Left lung (tissue), 10 donors: ENCODE data around the gene PRKG1. TPM values are rescaled to one million over a fixed set of nuclear protein-coding genes. Genes with fewer than 3 reads are reported as not detected.

Experiments
- ATAC-seq: fragments of 200-7000 bp; cut with Tn5 transposase; one replicate; pipeline ENCODE4 v1.9.1; 2020; ENCODE audit warnings: moderate library complexity
- DNase-seq, 4 donors: peaks; one replicate each; pipeline ENCODE4 v3.0.0-alpha.2; 2013 to 2020
- H3K27ac ChIP-seq, 2 donors: fragments of 200-600 bp; sonication (generic) in 1 of 2; one replicate each; pipeline versions ENCODE4 v1.5.0 to v1.8.0; 2020 to 2021
- H3K27me3 ChIP-seq, 2 donors: fragments of 200-600 bp; sonication (generic) in 1 of 2; one replicate each; pipeline versions ENCODE4 v1.5.0 to v1.8.0; 2020 to 2021
- H3K36me3 ChIP-seq, 2 donors: fragments of 200-600 bp; sonication (generic) in 1 of 2; one replicate each; pipeline versions ENCODE4 v1.5.0 to v1.8.0; 2020 to 2021
- H3K4me1 ChIP-seq, 2 donors: fragments of 200-600 bp; one replicate each; pipeline ENCODE4 v1.8.0; 2021
- H3K4me3 ChIP-seq, 2 donors: fragments of 200-600 bp; sonication (generic) in 1 of 2; one replicate each; pipeline versions ENCODE4 v1.5.0 to v1.8.0; 2020 to 2021; ENCODE audit warnings: mild to moderate bottlenecking in 1 of 2
- H3K9me3 ChIP-seq, 2 donors: fragments of 200-600 bp; sonication (generic) in 1 of 2; one replicate each; pipeline versions ENCODE4 v1.5.0 to v1.8.0; 2020 to 2021
- intact Hi-C, 2 donors: fragments of 100-400 bp; cut with DNase I; formaldehyde crosslinking; loops; one replicate each; pipeline versions ENCODE4 v1.11.2 to v1.14.2; 2022
- polyA plus RNA-seq, 6 donors: library from polyadenylated mRNA; unstranded; fragments of 120-200 nt; gene quantifications; one replicate each; pipeline ENCODE4 v1.2.1, GENCODE V29; 2013; ENCODE audit not compliant: insufficient read length in 6 of 6
- total RNA-seq, 2 donors: library from RNA; stranded (reverse); fragmentation: NEBNext Ultra II Directional; extraction: Animal tissue kit (Norgen Biotek cat#: 25700); gene quantifications; one replicate each; pipeline ENCODE4 v1.2.1, GENCODE V29; 2021
- TF ChIP-seq, protein P1 (sequence below), 2 donors: fragments of 200-600 bp; sonication (generic) in 1 of 2; IDR thresholded peaks; one replicate each; pipeline versions ENCODE4 v1.5.0 to v1.8.0; 2021; ENCODE audit warnings: antibody characterized with exemption in 2 of 2
- donor health status: DM: no; HTN: yes; CAD: no.
- donor health status: DM: no; HTN: no; CAD: no.

Gene PRKG1
- total and polyA plus RNA-seq, 8 donors: 15.6 to 29.0 (median 17.8) TPM

DNA sequence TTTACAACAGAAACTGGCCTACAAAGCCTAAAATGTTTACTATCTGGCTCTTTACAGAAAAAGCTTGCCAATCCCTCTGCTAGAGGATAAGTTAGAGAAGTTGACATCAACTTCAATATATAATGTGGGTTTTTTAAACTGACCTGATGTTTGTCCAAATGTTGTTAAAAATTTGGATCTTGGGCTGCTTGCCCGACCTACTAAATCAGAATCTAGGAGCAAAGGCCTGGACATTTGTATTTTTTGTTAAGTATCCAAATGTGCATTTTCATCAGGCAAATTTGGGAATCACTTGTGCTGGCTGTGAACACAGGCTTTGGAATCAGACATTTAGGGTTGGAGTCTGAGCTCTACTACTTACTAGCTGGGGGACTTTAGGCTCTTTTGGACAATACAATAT is 877.8 kb downstream of the PRKG1 start:
- DNase-seq: peak in 2 of 4 donors; percentile 57 to 66
- intact Hi-C loops: no loop called here
- Histone ChIP-seq H3K36me3 (no peaks in the 10 kb centered on the region), H3K27me3 (no peaks in the 10 kb centered on the region), H3K4me3 (no peak overlapping the region), H3K4me1 (no peaks in the 10 kb centered on the region), H3K27ac (peak overlapping the region in 1 of 2 donors; percentile 10), H3K9me3 (no peaks in the 10 kb centered on the region)
- no peak for ATAC-seq
- TF ChIP-seq, protein P1, sequence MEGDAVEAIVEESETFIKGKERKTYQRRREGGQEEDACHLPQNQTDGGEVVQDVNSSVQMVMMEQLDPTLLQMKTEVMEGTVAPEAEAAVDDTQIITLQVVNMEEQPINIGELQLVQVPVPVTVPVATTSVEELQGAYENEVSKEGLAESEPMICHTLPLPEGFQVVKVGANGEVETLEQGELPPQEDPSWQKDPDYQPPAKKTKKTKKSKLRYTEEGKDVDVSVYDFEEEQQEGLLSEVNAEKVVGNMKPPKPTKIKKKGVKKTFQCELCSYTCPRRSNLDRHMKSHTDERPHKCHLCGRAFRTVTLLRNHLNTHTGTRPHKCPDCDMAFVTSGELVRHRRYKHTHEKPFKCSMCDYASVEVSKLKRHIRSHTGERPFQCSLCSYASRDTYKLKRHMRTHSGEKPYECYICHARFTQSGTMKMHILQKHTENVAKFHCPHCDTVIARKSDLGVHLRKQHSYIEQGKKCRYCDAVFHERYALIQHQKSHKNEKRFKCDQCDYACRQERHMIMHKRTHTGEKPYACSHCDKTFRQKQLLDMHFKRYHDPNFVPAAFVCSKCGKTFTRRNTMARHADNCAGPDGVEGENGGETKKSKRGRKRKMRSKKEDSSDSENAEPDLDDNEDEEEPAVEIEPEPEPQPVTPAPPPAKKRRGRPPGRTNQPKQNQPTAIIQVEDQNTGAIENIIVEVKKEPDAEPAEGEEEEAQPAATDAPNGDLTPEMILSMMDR (IDR thresholded peaks at IDR 0.05): no peak

DNA sequence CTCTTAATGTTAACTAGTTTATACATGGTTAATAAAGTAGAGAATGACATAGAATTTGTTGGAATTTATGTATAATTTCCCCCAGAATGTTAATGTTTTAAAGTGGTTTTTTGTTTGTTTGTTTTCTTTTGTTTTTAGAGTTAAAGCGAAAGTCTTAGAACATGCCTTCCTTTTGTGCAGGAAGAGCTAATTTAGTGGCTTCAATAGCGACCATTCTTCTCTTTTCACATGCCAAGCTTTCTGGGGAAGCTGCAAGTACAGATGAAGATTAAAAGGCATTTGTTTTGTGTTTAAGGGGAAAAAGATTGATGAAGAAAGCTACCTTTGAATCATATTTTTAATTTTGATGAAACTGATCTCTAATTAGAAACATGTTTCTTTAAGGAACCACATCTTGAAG is 881.4 kb downstream of the PRKG1 start:
- H3K36me3 ChIP-seq: no peaks in the 10 kb centered on the region
- H3K27me3 ChIP-seq: no peaks in the 10 kb centered on the region
- intact Hi-C loops: no loop called here
- no peaks in the 10 kb centered on the region for H3K9me3 ChIP-seq
- no peak for ATAC-seq
- DNase-seq: no peak
- TF ChIP-seq, protein P1 (IDR thresholded peaks at IDR 0.05): no peak
- H3K4me1 ChIP-seq: no peaks in the 10 kb centered on the region
- H3K27ac ChIP-seq: no peak overlapping the region
- no peak overlapping the region for H3K4me3 ChIP-seq

DNA sequence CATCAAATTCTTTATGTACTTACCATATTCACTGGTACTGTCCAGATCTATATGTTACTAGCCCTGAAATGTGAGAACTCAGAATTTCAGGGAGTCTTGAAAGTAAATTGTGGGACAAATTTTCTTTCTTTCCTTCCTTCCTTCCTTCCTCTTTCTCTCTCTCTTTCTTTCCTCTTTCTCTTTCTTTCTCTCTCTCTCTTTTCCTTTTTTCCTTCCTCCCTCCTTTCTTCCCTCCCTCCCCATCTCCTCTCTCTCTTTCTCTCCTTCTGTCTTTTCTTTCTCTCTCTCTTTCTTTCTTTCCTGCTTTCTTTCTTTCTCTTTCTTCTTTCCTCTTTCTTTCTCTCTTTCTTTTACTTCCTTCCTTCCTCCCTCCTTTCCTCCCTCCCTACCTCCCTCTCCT is 882.5 kb downstream of the PRKG1 start:
- no peak overlapping the region for H3K27ac ChIP-seq
- no peak overlapping the region for H3K4me3 ChIP-seq
- no peaks in the 10 kb centered on the region for H3K4me1 ChIP-seq
- no peaks in the 10 kb centered on the region for H3K27me3 ChIP-seq
- TF ChIP-seq, protein P1 (IDR thresholded peaks at IDR 0.05): no peak
- H3K36me3 ChIP-seq: no peaks in the 10 kb centered on the region
- intact Hi-C loops: no loop called here
- DNase-seq: no peak
- ATAC-seq: no peak
- H3K9me3 ChIP-seq: no peaks in the 10 kb centered on the region

DNA sequence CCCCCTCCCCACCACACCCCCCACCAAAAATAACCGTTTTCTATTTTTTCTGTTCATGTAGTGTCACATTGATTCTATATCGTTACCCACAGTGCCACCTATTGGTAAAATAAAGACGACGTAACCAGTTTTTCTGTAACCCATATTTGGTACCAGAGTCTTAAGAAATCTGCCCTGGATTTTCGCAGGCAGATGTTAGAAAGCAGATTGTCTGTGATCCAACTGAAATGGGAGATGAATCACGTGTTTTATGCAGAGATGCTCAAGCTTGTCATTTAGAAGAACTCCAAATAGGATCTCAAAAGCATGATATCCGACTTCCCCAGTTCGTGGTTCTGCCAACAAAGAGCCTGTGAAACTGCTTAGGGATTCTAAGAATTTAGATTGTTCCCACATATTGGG is 886.2 kb downstream of the PRKG1 start:
- no peaks in the 10 kb centered on the region for H3K27me3 ChIP-seq
- peak; percentile 65 for ATAC-seq

DNA sequence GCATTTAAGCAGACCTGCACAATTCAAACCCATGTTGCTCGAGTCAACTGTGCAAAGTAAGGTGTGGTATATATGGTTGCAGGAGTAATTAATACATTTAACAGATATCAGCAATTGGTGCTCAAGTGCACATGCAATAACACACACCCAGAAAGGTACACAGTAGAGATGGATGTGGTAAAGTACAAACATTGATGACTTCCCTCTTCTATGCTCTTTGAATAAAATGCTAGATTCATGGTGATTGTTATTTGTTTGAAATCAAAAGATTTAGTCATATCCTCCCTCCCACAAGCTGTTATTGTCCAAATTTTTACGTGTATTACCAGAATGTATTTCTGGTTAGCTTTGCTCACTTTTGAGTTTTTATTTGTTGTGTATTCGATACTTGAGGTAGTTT is 887.1 kb downstream of the PRKG1 start:
- intact Hi-C loops: no loop called here

More for the DNA sequence above, 886.2 kb downstream of the PRKG1 start:
- DNase-seq: peak in 2 of 4 donors; percentile 49 to 65
- no peaks in the 10 kb centered on the region for H3K9me3 ChIP-seq
- no peak overlapping the region for H3K27ac ChIP-seq
- no peaks in the 10 kb centered on the region for H3K4me1 ChIP-seq
- intact Hi-C loops: no loop called here
- TF ChIP-seq, protein P1 (IDR thresholded peaks at IDR 0.05): peak in 1 of 2 donors; percentile 34
- no peaks in the 10 kb centered on the region for H3K36me3 ChIP-seq
- H3K4me3 ChIP-seq: no peak overlapping the region

More for the DNA sequence above, 887.1 kb downstream of the PRKG1 start:
- no peak for DNase-seq
- no peak overlapping the region for H3K27ac ChIP-seq
- no peak for ATAC-seq
- TF ChIP-seq, protein P1 (IDR thresholded peaks at IDR 0.05): no peak
- H3K4me3 ChIP-seq: no peak overlapping the region
- no peaks in the 10 kb centered on the region for H3K9me3 ChIP-seq
- H3K4me1 ChIP-seq: no peaks in the 10 kb centered on the region
- H3K27me3 ChIP-seq: no peaks in the 10 kb centered on the region
- H3K36me3 ChIP-seq: no peaks in the 10 kb centered on the region
